Thyroid gland (tissue), 4 donors: Measurements from ENCODE around the gene ABLIM1.

ENCODE experiments used
- CTCF ChIP-seq, 6 experiments: fragments of 200-600 bp in 3 of 6; fragments of 450-650 bp in 3 of 6; sonication (generic) in 3 of 6; IDR thresholded peaks; one replicate each; pipeline ENCODE4 v1.5.1; 2016 to 2019; ENCODE audit warnings: antibody characterized with exemption in 6 of 6, mild to moderate bottlenecking in 2 of 6, inconsistent platforms in 1 of 6, moderate library complexity in 1 of 6
- POLR2A ChIP-seq, 2 donors: fragments of 450-650 bp; IDR thresholded peaks; one replicate each; pipeline ENCODE4 v1.6.1; 2017; ENCODE audit warnings: antibody characterized with exemption in 2 of 2, mild to moderate bottlenecking in 2 of 2, moderate library complexity in 1 of 2

GRCh38 chr10:114477285-114477684, 180.8 kb downstream of the ABLIM1 start:
- no peak for TF ChIP-seq CTCF (IDR thresholded peaks at IDR 0.05)
- peak in 1 of 2 donors; percentile 50 for TF ChIP-seq POLR2A (IDR thresholded peaks at IDR 0.05)
